HG03108 (cell line): Measurements from ENCODE around the gene SLFN12L.

Source experiments
- ATAC-seq: cut with Tn5 transposase; IDR thresholded peaks from one replicate; pipeline ENCODE4 v1.9.1; 2021; ENCODE audit warnings: moderate library complexity; ENCODE audit not compliant: unreplicated experiment

SLFN12L gene

DNA sequence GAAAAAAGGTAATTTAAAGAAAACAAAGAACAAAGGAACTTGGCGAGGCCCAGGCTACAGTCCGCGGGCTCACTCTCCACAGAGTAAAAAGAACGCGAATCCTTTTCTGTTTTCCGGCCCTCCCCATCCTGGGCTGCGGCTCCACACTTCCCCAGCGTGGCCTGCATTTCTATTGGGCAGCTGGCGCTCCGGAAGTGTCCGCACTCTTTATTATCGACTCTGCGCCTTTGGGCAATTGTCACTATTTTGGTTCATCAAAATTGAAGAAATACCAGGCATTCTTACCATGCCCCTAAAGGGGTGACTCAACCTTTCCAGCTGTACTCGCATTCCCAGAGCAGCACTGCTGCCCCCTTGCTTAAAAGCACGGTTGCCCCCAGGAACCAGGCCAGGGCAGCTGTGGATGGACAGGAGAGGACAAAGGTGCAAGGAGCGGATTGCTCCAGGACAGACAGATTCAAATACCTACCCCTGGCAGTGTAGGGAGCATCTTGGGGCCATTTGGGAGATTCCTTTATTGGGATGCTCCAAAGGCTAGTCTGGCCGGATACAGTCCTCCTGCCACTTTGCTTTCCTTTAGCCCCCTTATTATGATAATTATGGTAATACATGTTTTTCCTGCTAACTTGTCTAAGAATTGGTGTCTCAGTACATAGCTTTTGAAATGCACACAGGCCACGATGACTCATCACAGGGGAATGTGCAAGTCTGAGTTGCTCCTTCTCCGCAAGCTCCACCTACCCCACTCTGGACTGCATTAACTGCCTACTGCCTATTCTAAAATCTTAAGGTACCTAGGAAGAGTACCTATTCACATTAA lies 104.2 kb downstream of the SLFN12L start:
- ATAC-seq, result peak; percentile 21

DNA sequence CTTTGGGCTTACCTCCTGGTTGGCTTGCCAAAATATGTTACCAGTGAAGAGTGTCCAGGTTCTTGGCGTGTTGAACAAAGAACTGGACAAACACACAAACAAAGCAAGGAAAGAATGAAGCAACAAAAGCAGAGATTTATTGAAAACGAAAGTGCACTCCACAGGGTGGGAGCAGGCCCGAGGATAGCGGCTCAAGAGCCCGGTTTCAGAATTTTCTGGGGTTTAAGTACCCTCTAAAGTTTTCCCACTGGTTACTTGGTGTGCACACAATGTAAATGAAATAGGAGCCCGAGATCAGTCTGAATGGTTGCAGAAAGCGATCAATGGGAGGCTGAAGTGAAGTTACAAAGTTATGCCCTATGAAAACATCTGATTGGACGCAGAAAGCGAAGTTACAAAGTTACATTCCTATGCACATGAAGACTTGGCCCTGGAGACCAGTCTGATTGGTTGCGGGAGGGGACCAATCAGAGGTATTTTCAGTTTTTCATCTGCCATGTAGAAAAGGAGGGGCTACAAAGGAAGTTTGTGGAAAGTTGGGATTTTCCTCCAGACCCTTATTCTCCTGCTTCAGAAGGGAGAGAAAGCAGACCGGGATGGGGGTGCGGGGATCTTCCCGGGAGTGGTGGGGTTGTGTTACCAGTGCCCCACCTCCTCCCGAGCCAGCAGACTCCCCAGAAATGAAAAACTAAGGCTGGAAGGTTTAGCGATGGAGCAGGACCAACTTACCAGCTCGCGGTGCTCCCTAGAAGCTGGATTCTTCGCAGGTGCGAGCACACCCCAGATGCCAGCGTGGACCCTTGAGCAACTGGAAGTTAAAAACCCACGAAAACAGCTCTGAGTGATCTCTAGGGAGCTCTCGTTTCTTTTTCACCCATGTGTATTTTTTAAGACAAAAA lies 105.1 kb downstream of the SLFN12L start, which contains the start of gene SLFN12:
SLFN12 (minus strand) TSS at position 325 of the 899 bp plus-strand sequence. CDS start 9,472 bp downstream, outside the sequence.
- ATAC-seq, result peak; percentile 85

DNA sequence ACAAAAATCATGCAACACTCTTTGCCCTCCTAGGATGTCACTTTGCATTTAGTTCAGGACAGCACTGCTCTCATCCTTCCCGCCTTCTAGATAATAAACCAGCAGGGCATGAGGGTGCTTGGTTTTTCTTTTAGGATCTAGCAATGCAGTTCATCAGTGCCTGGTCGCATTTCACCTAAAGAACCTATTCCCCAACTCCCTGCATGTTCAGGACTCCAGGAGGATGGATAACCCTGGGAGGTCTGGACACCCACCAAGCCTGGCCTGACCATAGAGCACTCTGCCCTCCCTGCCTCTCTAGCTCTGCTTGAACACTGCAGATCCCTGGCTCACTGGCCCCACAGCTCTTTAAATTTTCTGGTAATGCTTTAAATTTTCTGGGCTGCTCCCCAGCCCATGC lies 107.8 kb downstream of the SLFN12L start:
- no peak for ATAC-seq

DNA sequence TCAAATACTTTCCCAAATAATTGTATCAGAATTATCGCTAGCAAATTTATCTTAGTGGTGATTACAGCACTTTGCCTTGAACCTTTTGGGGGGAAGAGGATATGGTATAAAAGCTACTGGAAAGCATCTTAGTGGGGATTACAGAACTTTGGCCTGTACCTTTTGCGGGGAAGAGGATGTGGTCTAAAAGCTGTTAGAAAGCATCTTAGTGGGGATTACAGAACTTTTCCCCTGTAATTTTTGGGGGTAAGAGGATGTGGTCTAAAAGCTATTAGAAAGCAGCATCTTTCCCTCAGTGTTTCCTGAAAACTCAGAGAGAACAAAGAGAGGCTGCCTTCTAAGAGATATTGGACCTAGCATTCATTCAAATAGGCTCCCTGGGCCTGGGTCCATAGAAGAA lies 109.2 kb downstream of the SLFN12L start:
- no peak for ATAC-seq

DNA sequence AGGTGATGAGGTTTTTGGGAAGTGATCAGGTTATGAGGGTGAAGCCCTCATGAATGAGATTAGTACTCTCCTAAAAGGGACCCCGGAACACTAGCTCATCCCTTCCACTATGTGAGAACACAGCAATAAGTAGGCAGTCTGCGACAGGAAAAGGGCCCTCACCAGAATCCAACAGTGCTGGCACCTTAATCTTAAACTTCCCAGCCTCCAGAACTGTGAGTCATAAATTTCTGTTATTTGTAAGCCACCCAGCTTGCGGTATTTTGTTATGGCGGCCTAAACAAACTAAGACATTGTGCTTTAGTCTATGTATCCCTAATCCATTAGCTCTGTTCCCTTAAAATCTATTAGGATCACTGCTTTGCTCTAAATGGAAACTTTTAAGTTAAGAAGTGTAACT lies 113.7 kb downstream of the SLFN12L start:
- ATAC-seq, result no peak
